Measurements from ENCODE around the gene SBK3. TPM values are rescaled to one million over a fixed set of nuclear protein-coding genes. Genes with fewer than 3 reads are reported as not detected.

SBK3 gene
- total RNA-seq, 4 donors from 2014 or later, result not detected

DNA sequence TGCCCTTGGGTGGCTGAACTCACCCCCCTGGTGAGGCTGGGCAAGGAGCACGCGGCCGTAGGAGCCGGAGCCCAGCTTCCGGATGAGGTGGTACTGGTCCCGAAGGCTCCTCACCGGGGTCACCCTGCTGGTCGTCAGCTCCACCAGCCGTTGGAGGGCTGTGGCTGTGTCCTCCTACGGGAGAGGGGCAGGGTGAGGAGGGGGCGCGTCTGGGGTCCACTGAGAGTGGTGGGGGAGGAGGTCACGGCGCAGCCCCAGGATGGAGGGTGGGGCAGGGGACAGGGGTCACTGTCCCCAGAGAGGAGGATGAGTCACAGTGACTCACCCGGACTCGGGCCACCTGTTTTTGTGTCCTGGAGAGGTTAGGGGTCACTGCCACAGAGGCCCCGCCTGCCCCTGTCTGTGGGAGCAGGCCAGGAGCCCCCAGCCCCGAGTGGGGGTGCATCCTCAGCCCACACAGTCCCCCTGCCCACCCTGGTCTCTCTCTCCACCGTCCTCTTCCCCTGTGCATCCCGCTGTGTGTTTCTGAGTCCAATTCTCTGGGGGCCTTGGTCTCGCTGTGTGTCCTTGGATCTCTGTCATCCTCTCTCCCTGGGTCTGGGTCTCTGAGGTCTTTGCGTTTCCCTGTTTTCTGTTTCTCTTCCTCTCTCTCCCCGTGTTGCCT is 435 bp downstream of the SBK3 start:
- peaks cover 0 to 8% (median 4%) of the 10 kb centered on the region in 4 donors for H3K4me1 ChIP-seq
- intact Hi-C loops (cut with DNase I; ENCODE audit: low total_unique reads) (no loop called here), in situ Hi-C loops (cut with MboI; ENCODE audit: low pct_ligation_motif_present in 1 of 4, low pct_unique_long_range_greater_than_20kb in 1 of 4, low sequenced_read_pairs in 3 of 4) (no loop called here)
- no peak for DNase-seq
- H3K27ac ChIP-seq, result no peak overlapping the region
- no peak overlapping the region for H3K4me3 ChIP-seq
- no peak for TF ChIP-seq POLR2AphosphoS5 (IDR thresholded peaks at IDR 0.05)
- TF ChIP-seq, protein P1, sequence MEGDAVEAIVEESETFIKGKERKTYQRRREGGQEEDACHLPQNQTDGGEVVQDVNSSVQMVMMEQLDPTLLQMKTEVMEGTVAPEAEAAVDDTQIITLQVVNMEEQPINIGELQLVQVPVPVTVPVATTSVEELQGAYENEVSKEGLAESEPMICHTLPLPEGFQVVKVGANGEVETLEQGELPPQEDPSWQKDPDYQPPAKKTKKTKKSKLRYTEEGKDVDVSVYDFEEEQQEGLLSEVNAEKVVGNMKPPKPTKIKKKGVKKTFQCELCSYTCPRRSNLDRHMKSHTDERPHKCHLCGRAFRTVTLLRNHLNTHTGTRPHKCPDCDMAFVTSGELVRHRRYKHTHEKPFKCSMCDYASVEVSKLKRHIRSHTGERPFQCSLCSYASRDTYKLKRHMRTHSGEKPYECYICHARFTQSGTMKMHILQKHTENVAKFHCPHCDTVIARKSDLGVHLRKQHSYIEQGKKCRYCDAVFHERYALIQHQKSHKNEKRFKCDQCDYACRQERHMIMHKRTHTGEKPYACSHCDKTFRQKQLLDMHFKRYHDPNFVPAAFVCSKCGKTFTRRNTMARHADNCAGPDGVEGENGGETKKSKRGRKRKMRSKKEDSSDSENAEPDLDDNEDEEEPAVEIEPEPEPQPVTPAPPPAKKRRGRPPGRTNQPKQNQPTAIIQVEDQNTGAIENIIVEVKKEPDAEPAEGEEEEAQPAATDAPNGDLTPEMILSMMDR (IDR thresholded peaks at IDR 0.05), result no peak
- TF ChIP-seq POLR2A (IDR thresholded peaks at IDR 0.05), result no peak
- TF ChIP-seq EP300 (IDR thresholded peaks at IDR 0.05; ENCODE audit: low read depth), result no peak
- WGBS, 2 donors (ENCODE audit: low coverage in 1 of 2), result 61 to 62% methylated on average over 7 to 23 of the region's 23 CpGs
- peaks cover 21% of the 10 kb centered on the region for H3K27me3 ChIP-seq
- H3K36me3 ChIP-seq, result no peaks in the 10 kb centered on the region
- no peaks in the 10 kb centered on the region for H3K9me3 ChIP-seq

DNA sequence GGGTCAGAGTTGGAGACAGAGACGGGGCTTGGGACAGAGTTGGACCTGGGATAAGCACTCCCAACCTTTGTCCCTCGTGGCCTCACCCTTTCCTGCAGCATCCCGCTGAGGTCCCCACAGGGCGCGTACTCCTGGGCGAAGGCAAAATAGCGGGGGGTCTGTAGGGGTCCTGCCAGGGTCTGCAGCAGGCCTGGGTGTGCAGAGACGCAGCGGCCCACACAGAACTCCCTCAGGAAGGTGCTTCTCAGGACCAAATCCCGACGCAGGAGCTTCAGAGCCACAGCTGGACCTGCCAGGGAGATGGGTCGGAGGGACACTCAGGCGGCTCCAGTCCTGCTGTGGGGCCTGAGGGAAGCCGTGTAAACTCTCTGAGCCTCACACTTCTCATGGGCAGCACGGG is 1.3 kb downstream of the SBK3 start:
- intact Hi-C loops (cut with DNase I; ENCODE audit: low total_unique reads), result no loop called here
- DNase-seq, result no peak
- H3K27me3 ChIP-seq, result peaks cover 21% of the 10 kb centered on the region

DNA sequence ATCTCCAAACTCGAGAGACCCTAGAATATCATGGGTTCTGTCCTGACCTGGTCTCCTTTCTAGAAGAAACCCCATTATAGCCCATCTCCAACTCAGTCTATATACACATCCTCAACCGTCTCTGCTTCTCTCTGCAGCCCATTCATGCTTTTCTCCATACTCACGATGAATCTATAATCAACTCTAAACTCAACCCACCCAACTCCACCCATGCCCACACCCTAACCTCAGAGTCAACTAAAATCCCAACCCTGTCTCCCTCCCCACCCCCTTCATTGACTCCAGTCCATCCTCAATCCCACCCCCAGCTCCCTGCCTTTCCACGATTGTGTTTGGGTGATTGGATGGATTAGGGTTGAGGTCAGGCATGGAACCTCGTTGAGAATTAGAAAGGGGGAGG is 1.8 kb downstream of the SBK3 start:
- peaks cover 0 to 8% (median 0%) of the 10 kb centered on the region in 4 donors for H3K4me1 ChIP-seq
- intact Hi-C loops (cut with DNase I; ENCODE audit: low total_unique reads) (no loop called here), in situ Hi-C loops (cut with MboI; ENCODE audit: low pct_ligation_motif_present in 1 of 4, low pct_unique_long_range_greater_than_20kb in 1 of 4, low sequenced_read_pairs in 3 of 4) (no loop called here)
- H3K27me3 ChIP-seq, result peaks cover 17% of the 10 kb centered on the region
- no peak overlapping the region for H3K4me3 ChIP-seq
- H3K36me3 ChIP-seq, result no peaks in the 10 kb centered on the region
- DNase-seq, result no peak
- H3K27ac ChIP-seq, result no peak overlapping the region
- WGBS, 2 donors (ENCODE audit: low coverage in 1 of 2), result 58 to 64% methylated on average over 3 to 5 of the region's 5 CpGs
- H3K9me3 ChIP-seq, result no peaks in the 10 kb centered on the region
- TF ChIP-seq POLR2A (IDR thresholded peaks at IDR 0.05), result no peak
- TF ChIP-seq POLR2AphosphoS5 (IDR thresholded peaks at IDR 0.05), result no peak
- no peak for TF ChIP-seq EP300 (IDR thresholded peaks at IDR 0.05; ENCODE audit: low read depth)
- TF ChIP-seq, protein P1 (IDR thresholded peaks at IDR 0.05), result no peak

More for the DNA sequence above, 1.3 kb downstream of the SBK3 start:
- Histone ChIP-seq H3K27ac (no peak overlapping the region), H3K4me3 (no peak overlapping the region), H3K36me3 (no peaks in the 10 kb centered on the region), H3K9me3 (no peaks in the 10 kb centered on the region), H3K4me1 (peaks cover 0 to 8% (median 0%) of the 10 kb centered on the region in 4 donors)
- WGBS, 2 donors (ENCODE audit: low coverage in 1 of 2), result 83% methylated on average over 15 of the region's 15 CpGs; no CpG with 5 or more reads in 1 of the 2 donors
- TF ChIP-seq, protein P1 (IDR thresholded peaks at IDR 0.05), result no peak
- no peak for TF ChIP-seq POLR2A (IDR thresholded peaks at IDR 0.05)
- no peak for TF ChIP-seq POLR2AphosphoS5 (IDR thresholded peaks at IDR 0.05)
- TF ChIP-seq EP300 (IDR thresholded peaks at IDR 0.05; ENCODE audit: low read depth), result no peak
- in situ Hi-C loops (cut with MboI; ENCODE audit: low pct_ligation_motif_present in 1 of 4, low pct_unique_long_range_greater_than_20kb in 1 of 4, low sequenced_read_pairs in 3 of 4), result no loop called here

DNA sequence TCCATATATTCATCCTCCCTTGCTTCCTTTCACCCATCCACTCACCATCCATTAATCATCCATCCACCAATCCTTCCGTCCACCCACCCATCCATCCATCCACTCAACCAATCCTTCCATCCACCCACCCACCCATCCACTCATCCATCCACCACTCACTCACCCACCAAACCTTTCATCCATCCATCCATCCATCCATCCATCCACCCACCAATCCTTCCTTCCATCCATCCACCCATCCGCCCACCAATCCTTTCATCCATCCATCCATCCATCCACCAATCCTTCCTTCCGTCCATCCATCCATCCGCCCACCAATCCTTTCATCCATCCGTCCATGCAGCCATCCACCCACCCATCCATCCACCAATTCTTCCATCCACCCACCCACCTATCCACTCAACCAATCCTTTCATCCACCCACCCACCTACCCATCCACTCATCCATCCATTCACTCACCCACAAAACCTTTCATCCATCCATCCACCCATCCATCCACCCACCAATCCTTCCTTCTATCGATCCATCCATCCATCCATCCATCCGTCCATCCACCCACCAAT is 3.0 kb downstream of the SBK3 start:
- no peak for DNase-seq
- in situ Hi-C loops (cut with MboI; ENCODE audit: low pct_ligation_motif_present in 1 of 4, low pct_unique_long_range_greater_than_20kb in 1 of 4, low sequenced_read_pairs in 3 of 4), result no loop called here
- H3K36me3 ChIP-seq, result no peaks in the 10 kb centered on the region
- WGBS, 2 donors (ENCODE audit: low coverage in 1 of 2), result 86 to 89% methylated on average over 7 of the region's 7 CpGs
- peaks cover 11% of the 10 kb centered on the region for H3K27me3 ChIP-seq
- no peak overlapping the region for H3K4me3 ChIP-seq
- H3K27ac ChIP-seq, result no peak overlapping the region
- no peaks in the 10 kb centered on the region for H3K9me3 ChIP-seq
- intact Hi-C loops (cut with DNase I; ENCODE audit: low total_unique reads), result no loop called here
- TF ChIP-seq POLR2AphosphoS5 (IDR thresholded peaks at IDR 0.05) (no peak), POLR2A (IDR thresholded peaks at IDR 0.05) (no peak), EP300 (IDR thresholded peaks at IDR 0.05; ENCODE audit: low read depth) (no peak)
- TF ChIP-seq, protein P1 (IDR thresholded peaks at IDR 0.05), result no peak
- H3K4me1 ChIP-seq, result peaks cover 0 to 8% (median 0%) of the 10 kb centered on the region in 4 donors

Measured in transverse colon (tissue), 4 donors.